GM21447 (cell line): Measurements from ENCODE around the gene ELF1.
"Not testable (repeated sequence)": the region's sequence is repeated elsewhere in the genome, so short reads cannot be mapped to it uniquely, and the experiment has no call there.

Experiments
- ATAC-seq: cut with Tn5 transposase; IDR thresholded peaks from one replicate; pipeline ENCODE4 v1.9.1; 2021; ENCODE audit not compliant: unreplicated experiment

The ELF1 gene

GRCh38 chr13:41042419-41042818, 23.3 kb upstream of the ELF1 start:
- not testable (repeated sequence) for ATAC-seq

- ATAC-seq = no peak
Observed at GRCh38 chr13:41040584-41041334, 21.6 kb upstream of the ELF1 start.

GRCh38 chr13:41039746-41040145, 20.6 kb upstream of the ELF1 start:
- no peak for ATAC-seq

DNA sequence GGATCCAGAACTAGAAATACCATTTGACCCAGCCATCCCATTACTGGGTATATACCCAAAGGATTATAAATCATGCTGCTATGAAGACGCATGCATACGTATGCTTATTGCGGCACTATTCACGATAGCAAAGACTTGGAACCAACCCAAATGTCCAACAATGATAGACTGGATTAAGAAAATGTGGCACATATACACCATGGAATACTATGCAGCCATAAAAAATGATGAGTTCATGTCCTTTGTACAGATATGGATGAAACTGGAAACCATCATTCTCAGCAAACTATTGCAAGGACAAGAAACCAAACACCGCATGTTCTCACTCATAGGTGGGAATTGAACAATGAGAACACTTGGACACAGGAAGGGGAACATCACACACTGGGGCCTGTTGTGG, 17.4 kb upstream of the ELF1 start:
- ATAC-seq = not testable (repeated sequence)

GRCh38 chr13:41034881-41035280, 15.8 kb upstream of the ELF1 start:
- ATAC-seq = no peak

- ATAC-seq = no peak
Observed at GRCh38 chr13:41034382-41034781, 15.3 kb upstream of the ELF1 start.

DNA sequence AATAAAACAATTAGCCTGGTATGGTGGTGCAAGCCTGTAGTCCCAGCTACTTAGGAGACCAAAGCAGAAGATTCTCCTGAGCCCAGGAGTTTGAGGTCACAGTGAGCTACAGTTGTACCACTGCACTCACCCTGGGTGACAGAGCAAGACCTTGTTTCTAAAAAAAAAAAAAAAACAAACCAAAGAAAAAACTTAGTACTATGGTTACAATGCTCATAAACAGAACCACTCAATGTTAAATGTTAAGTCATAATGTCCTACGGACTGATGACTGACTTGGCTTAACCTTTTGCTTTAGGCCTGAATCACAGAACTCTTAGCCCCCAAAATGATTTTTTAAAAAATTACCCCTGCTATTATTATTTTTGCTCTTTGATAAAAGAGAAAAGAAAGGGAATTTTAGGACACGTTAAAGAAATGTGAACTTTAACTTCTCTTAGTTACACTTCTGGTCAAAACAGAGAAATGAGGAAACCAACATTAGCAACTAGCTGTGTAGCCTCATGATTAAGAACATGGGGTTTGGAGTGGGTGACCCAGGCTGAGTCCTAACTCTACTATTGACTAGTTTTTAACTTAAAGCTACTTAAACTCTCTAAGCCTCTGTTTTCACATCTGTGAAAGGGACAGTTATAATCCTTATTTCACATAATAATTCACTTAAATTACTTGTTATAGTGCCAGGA, 13.7 kb upstream of the ELF1 start:
- no peak for ATAC-seq

GRCh38 chr13:41029629-41030028, 10.5 kb upstream of the ELF1 start:
- no peak for ATAC-seq

DNA sequence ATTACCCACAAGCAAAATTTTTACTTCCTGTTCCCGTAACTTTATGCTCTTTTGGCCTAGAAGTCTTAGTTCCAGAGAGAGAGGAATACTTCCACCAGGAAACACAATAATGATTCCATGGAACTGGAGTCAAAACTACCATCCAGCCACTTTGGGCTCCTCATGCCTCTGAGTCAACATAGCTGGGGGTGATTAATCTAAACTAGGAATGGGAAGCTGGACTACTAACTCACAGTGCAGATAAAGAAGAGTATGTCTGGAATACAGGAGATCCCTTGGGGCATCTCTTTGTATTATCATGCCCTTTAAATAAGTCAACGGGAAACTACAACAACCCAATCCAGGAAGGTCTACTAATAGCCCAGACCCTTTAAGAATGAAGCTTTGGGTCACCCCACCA, 8.9 kb upstream of the ELF1 start:
- ATAC-seq = no peak

GRCh38 chr13:41026788-41027187, 7.7 kb upstream of the ELF1 start:
- no peak for ATAC-seq

- no peak for ATAC-seq
Observed at GRCh38 chr13:41025518-41025917, 6.4 kb upstream of the ELF1 start.

DNA sequence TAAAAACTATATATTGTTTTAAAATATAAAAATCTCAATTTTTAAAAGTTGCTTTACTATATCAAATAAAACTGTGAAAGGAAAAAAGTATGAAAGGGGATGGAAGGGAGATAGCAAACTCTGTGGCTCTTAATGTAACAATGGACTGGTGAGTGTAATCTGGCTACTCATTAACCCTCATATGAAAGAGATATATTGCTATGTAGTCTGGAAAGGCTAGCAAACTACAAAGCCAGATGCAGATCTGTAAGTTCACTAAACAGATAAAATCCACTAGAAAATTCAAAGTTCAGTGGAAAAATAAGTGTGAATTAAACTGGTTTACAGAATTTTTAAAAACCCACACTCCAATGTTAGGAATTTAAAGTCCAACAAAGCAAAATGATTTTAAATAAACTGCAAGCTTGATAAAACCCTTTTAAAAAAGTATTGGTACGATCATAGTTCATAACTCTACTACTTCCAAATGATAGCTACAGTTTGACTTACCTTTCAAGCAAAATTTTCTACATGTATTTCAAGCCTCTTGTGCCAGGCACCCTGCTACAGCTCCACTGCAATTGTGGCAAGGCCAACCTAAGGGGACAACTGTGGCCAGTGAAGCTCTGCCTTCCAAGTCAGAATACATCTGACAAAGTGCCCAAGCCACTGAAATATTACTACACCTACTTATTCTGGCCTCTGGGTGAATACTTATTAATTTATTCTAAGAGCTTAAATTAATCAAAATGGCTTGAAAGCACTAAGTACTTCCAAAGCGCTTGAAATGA, 647 bp upstream of the ELF1 start:
- ATAC-seq = peak; percentile 32

GRCh38 chr13:41018602-41018948, 541 bp downstream of the ELF1 start:
- ATAC-seq = no peak

- no peak for ATAC-seq
Observed at GRCh38 chr13:41017817-41018601, 1.1 kb downstream of the ELF1 start.

DNA sequence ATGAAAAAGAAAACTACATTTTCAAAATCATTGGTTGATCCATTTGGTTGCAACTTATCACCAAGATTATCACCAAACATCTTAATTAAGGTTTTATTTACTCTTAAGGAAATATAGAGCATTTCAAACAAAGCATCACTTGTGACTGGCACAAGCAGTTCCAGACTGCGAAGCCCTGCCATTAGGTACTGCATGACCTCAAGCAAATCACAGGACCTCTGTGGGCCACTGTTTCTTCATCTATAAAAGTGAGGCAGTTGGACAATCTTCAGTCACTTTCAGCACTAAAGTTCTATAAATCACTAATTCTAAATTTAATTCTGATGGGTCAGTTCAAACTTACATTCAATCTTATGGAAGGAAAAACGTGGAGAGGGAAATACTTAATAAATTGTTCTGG, 2.0 kb downstream of the ELF1 start:
- no peak for ATAC-seq

DNA sequence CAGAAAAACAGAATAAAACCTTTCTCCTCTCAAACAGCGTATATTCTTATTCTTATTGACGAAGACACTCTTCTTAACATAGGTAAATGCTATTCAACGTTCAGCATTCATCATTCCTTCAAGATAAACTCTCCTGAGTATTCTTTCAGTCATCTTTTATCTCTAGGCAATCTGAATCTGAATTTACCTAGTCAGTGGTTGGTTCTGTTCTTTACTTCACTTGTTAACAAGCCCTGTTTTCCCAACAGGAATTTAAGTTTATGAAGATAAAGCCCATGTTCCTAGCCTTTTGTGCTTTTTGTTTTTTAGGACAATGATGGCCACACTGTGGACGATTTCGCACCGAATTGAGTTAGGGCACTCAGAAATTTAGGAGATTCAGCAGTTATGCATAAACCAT, 3.2 kb downstream of the ELF1 start:
- ATAC-seq = no peak

- no peak for ATAC-seq
Observed at GRCh38 chr13:41013835-41014234, 5.3 kb downstream of the ELF1 start.

- ATAC-seq = no peak
Observed at GRCh38 chr13:41012536-41012935, 6.6 kb downstream of the ELF1 start.

GRCh38 chr13:41011382-41011956, 7.6 kb downstream of the ELF1 start:
- ATAC-seq = no peak

GRCh38 chr13:41008349-41008980, 10.7 kb downstream of the ELF1 start:
- no peak for ATAC-seq
